GM18868 (cell line): ENCODE results near the gene CHRM2.

Experiments
- ATAC-seq: cut with Tn5 transposase; IDR thresholded peaks from one replicate; pipeline ENCODE4 v1.9.1; 2021; ENCODE audit warnings: mild to moderate bottlenecking, moderate library complexity; ENCODE audit not compliant: unreplicated experiment

CHRM2 gene

GRCh38 chr7:136956232-136956631 lies 87.8 kb downstream of the CHRM2 start:
- ATAC-seq: no peak

GRCh38 chr7:136956671-136957070 lies 88.2 kb downstream of the CHRM2 start:
- no peak for ATAC-seq

GRCh38 chr7:136957391-136957790 lies 88.9 kb downstream of the CHRM2 start:
- ATAC-seq: no peak

- ATAC-seq: no peak
Measured at GRCh38 chr7:136958016-136958415, 89.6 kb downstream of the CHRM2 start.

GRCh38 chr7:136964347-136964746 lies 95.9 kb downstream of the CHRM2 start:
- no peak for ATAC-seq

- ATAC-seq: no peak
Measured at GRCh38 chr7:136966825-136967224, 98.4 kb downstream of the CHRM2 start.

- ATAC-seq: no peak
Measured at GRCh38 chr7:136969761-136970160, 101.3 kb downstream of the CHRM2 start.

- ATAC-seq: no peak
Measured at GRCh38 chr7:136971776-136972175, 103.3 kb downstream of the CHRM2 start.

- no peak for ATAC-seq
Measured at GRCh38 chr7:136976504-136977251, 108.2 kb downstream of the CHRM2 start.

- no peak for ATAC-seq
Measured at GRCh38 chr7:136993377-136993776, 124.9 kb downstream of the CHRM2 start.

GRCh38 chr7:136997735-136998134 lies 129.3 kb downstream of the CHRM2 start:
- ATAC-seq: no peak

GRCh38 chr7:136998495-136998894 lies 130.0 kb downstream of the CHRM2 start:
- ATAC-seq: no peak

- ATAC-seq: no peak
Measured at GRCh38 chr7:137000621-137001020, 132.2 kb downstream of the CHRM2 start.

- ATAC-seq: no peak
Measured at GRCh38 chr7:137001041-137001440, 132.6 kb downstream of the CHRM2 start.

- ATAC-seq: no peak
Measured at GRCh38 chr7:137001478-137001877, 133.0 kb downstream of the CHRM2 start.

GRCh38 chr7:137003086-137003485 lies 134.6 kb downstream of the CHRM2 start:
- ATAC-seq: no peak

GRCh38 chr7:137003566-137003965 lies 135.1 kb downstream of the CHRM2 start:
- ATAC-seq: no peak

GRCh38 chr7:137005873-137006272 lies 137.4 kb downstream of the CHRM2 start:
- no peak for ATAC-seq

GRCh38 chr7:137006293-137006692 lies 137.8 kb downstream of the CHRM2 start:
- ATAC-seq: no peak

GRCh38 chr7:137007001-137007694 lies 138.7 kb downstream of the CHRM2 start:
- no peak for ATAC-seq

GRCh38 chr7:137009404-137009803 lies 141.0 kb downstream of the CHRM2 start:
- ATAC-seq: no peak

- no peak for ATAC-seq
Measured at GRCh38 chr7:137015015-137015414, 146.6 kb downstream of the CHRM2 start.
